Hepatocyte (in vitro differentiated cells): ENCODE measurements around the gene NUCB1. TPM values are rescaled to one million over a fixed set of nuclear protein-coding genes. Genes with fewer than 3 reads are reported as not detected.
"Not testable (repeated sequence)": the region's sequence is repeated elsewhere in the genome, so short reads cannot be mapped to it uniquely, and the experiment has no call there.

Source experiments
- DNase-seq: peaks from one replicate; pipeline ENCODE4 v3.0.0-alpha.2; 2016; ENCODE audit warnings: low spot score
- H2AFZ ChIP-seq: fragments of 200-600 bp; sonication (generic); 2 replicates; pipeline ENCODE4 v1.6.0; 2016; ENCODE audit warnings: antibody characterized with exemption, mild to moderate bottlenecking
- H3K27ac ChIP-seq: fragments of 200-600 bp; sonication (generic); 2 replicates; pipeline ENCODE4 v1.5.1; 2016; ENCODE audit warnings: mild to moderate bottlenecking
- H3K27me3 ChIP-seq: fragments of 200-600 bp; sonication (generic); 2 replicates; pipeline ENCODE4 v1.6.1; 2016
- H3K36me3 ChIP-seq: fragments of 200-600 bp; sonication (generic); replicated peaks from 2 replicates; pipeline ENCODE4 v1.5.1; 2016; ENCODE audit warnings: low read depth; ENCODE audit not compliant: insufficient read depth
- H3K4me1 ChIP-seq: fragments of 200-600 bp; sonication (generic); 2 replicates; pipeline ENCODE4 v1.5.1; 2016; ENCODE audit warnings: mild to moderate bottlenecking, moderate library complexity; ENCODE audit not compliant: insufficient read depth
- H3K4me2 ChIP-seq: fragments of 200-600 bp; sonication (generic); 2 replicates; pipeline ENCODE4 v1.6.0; 2016
- H3K4me3 ChIP-seq: fragments of 200-600 bp; sonication (generic); 2 replicates; pipeline ENCODE4 v1.5.1; 2016; ENCODE audit warnings: mild to moderate bottlenecking
- H3K79me2 ChIP-seq: fragments of 200-600 bp; sonication (generic); 2 replicates; pipeline ENCODE4 v1.6.0; 2017; ENCODE audit warnings: mild to moderate bottlenecking
- H3K9me2 ChIP-seq: fragments of 200-600 bp; sonication (generic); replicated peaks from 2 replicates; pipeline ENCODE4 v1.6.0; 2017; ENCODE audit warnings: mild to moderate bottlenecking; ENCODE audit not compliant: insufficient read depth
- H3K9me3 ChIP-seq: fragments of 200-600 bp; sonication (generic); 2 replicates; pipeline ENCODE4 v1.5.1; 2016; ENCODE audit warnings: low read depth, mild to moderate bottlenecking
- H4K20me1 ChIP-seq: fragments of 200-600 bp; sonication (generic); 2 replicates; pipeline ENCODE4 v1.6.0; 2016; ENCODE audit warnings: mild to moderate bottlenecking; ENCODE audit not compliant: insufficient read depth, poor library complexity, severe bottlenecking
- CTCF ChIP-seq: fragments of 200-600 bp; sonication (generic); IDR thresholded peaks from 2 replicates; pipeline ENCODE4 v1.5.1; 2016; ENCODE audit warnings: antibody characterized with exemption, mild to moderate bottlenecking; ENCODE audit not compliant: poor library complexity
- EZH2 ChIP-seq: fragments of 200-600 bp; sonication (generic); IDR thresholded peaks from 2 replicates; pipeline ENCODE4 v1.6.1; 2016; ENCODE audit warnings: antibody characterized with exemption, mild to moderate bottlenecking, borderline replicate concordance
- EZH2phosphoT487 ChIP-seq: fragments of 200-600 bp; sonication (generic); IDR thresholded peaks from one replicate; pipeline ENCODE4 v1.6.1; 2018; ENCODE audit warnings: antibody characterized with exemption, mild to moderate bottlenecking, low read depth, moderate library complexity; ENCODE audit not compliant: unreplicated experiment, severe bottlenecking
- WGBS: methylation state at CpG from one replicate; pipeline ENCODE4 v1.1.6; 2016; ENCODE audit warnings: low lambda C conversion rate; ENCODE audit errors: missing lambda C conversion rate; 5-methylcytosine and 5-hydroxymethylcytosine counted together
- polyA plus RNA-seq: library from polyadenylated mRNA; unstranded; fragments of >200 nt; fragmentation: Nextera tagmentation; extraction: Ambion mirVana; gene quantifications from 2 replicates; pipeline ENCODE4 v1.2.1, GENCODE V29; 2016
- total RNA-seq: library from RNA; depleted of rRNA; stranded (reverse); fragments of >200 nt; gene quantifications from 2 replicates; pipeline ENCODE4 v1.2.3, GENCODE V29; 2014

Gene NUCB1
- total and polyA plus RNA-seq, 2 experiments from 2014 or later = 283 to 339 TPM

GRCh38 chr19:48873476-48874302 lies 26.4 kb upstream of the NUCB1 start:
- H3K79me2 ChIP-seq = peaks cover 52% of the 10 kb centered on the region
- WGBS = 49% methylated on average over 14 of the region's 14 CpGs
- no peaks in the 10 kb centered on the region for H3K36me3 ChIP-seq

GRCh38 chr19:48874303-48875135 lies 25.6 kb upstream of the NUCB1 start:
- Histone ChIP-seq H3K4me1 (peaks cover 23% of the 10 kb centered on the region), H3K4me2 (peak overlapping the region; percentile 84), H3K79me2 (peaks cover 52% of the 10 kb centered on the region), H3K9me2 (no peaks in the 10 kb centered on the region), H4K20me1 (peaks cover 33% of the 10 kb centered on the region), H3K36me3 (no peaks in the 10 kb centered on the region), H3K27me3 (no peaks in the 10 kb centered on the region), H2AFZ (no peak overlapping the region), H3K9me3 (no peaks in the 10 kb centered on the region), H3K4me3 (peak overlapping the region; percentile 58), H3K27ac (peak overlapping the region; percentile 99)
- no peak for DNase-seq
- TF ChIP-seq EZH2phosphoT487 = no peak
- no peak for TF ChIP-seq CTCF
- no peak for TF ChIP-seq EZH2
- 47% methylated on average over 17 of the region's 17 CpGs for WGBS

More at GRCh38 chr19:48873476-48874302, 26.4 kb upstream of the NUCB1 start:
- no peak overlapping the region for H2AFZ ChIP-seq
- H3K9me3 ChIP-seq = no peaks in the 10 kb centered on the region
- H3K9me2 ChIP-seq = no peaks in the 10 kb centered on the region
- peaks cover 22% of the 10 kb centered on the region for H3K4me1 ChIP-seq
- peak overlapping the region; percentile 99 for H3K27ac ChIP-seq
- no peak for DNase-seq
- H3K4me2 ChIP-seq = peak overlapping the region; percentile 84
- peak overlapping the region; percentile 58 for H3K4me3 ChIP-seq
- no peaks in the 10 kb centered on the region for H3K27me3 ChIP-seq
- H4K20me1 ChIP-seq = peaks cover 33% of the 10 kb centered on the region
- TF ChIP-seq CTCF = no peak
- TF ChIP-seq EZH2 = no peak
- TF ChIP-seq EZH2phosphoT487 = no peak

- Histone ChIP-seq H3K4me2 (peak overlapping the region; percentile 84), H3K27ac (peak overlapping the region; percentile 99), H4K20me1 (peaks cover 33% of the 10 kb centered on the region), H3K4me1 (peaks cover 23% of the 10 kb centered on the region), H3K4me3 (peak overlapping the region; percentile 58), H3K79me2 (peaks cover 52% of the 10 kb centered on the region)
- WGBS = 73% methylated on average over 29 of the region's 30 CpGs
- H3K27me3 ChIP-seq, H3K9me2 ChIP-seq, H2AFZ ChIP-seq, H3K36me3 ChIP-seq, H3K9me3 ChIP-seq: not testable (repeated sequence)
- DNase-seq = peak; percentile 54
These were observed 23.8 kb upstream of the NUCB1 start for GRCh38 chr19:48876043-48876981.
